ENCODE measurements around the gene ZNF708.
"Not testable (repeated sequence)": the region's sequence is repeated elsewhere in the genome, so short reads cannot be mapped to it uniquely, and the experiment has no call there.

Gene ZNF708

DNA sequence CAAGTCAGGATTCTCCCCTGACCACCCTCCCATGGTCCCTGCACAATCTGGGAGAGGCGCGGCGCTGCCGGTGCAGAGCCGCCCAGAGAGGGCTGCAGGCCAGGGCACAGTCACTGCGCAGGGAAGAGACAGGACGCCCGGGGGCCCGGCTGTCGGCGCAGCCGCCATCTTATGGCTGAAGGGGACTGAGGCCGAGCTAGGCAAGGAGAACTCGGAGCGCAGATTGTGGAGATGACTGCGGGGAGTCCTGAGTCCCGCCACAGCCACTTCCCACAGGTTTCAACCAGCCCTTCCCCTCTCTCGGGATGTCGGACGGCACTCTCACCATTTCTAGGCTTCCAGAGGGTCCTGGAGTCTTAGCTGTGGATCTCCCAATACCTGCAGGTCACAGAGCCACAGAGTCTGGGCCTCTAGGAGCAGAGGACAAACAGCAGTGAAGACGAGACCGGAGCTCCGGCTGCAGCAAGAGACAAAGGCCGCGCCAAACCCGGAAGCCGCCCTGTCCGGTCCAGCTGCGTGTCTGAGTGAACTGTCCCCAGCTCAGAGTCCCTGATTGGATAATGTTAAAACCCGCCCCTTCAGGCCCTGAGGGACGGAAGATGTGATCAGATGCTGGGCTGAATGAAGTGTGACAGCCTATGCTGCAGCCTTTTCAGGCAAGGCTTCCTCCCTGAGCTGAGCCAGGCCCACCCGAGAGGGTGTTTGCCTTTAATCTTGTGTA, at the start of gene ZNF708:
TSS of gene ZNF708 (minus strand) at position 526 of the 721 bp plus-strand sequence. CDS start at position 328, 198 bp downstream.
- peak within 1 kb of the TSS; percentile 83 for H3K27ac ChIP-seq
- TF ChIP-seq, protein P1, sequence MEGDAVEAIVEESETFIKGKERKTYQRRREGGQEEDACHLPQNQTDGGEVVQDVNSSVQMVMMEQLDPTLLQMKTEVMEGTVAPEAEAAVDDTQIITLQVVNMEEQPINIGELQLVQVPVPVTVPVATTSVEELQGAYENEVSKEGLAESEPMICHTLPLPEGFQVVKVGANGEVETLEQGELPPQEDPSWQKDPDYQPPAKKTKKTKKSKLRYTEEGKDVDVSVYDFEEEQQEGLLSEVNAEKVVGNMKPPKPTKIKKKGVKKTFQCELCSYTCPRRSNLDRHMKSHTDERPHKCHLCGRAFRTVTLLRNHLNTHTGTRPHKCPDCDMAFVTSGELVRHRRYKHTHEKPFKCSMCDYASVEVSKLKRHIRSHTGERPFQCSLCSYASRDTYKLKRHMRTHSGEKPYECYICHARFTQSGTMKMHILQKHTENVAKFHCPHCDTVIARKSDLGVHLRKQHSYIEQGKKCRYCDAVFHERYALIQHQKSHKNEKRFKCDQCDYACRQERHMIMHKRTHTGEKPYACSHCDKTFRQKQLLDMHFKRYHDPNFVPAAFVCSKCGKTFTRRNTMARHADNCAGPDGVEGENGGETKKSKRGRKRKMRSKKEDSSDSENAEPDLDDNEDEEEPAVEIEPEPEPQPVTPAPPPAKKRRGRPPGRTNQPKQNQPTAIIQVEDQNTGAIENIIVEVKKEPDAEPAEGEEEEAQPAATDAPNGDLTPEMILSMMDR (conservative IDR thresholded peaks at IDR 0.05): no peak

DNA sequence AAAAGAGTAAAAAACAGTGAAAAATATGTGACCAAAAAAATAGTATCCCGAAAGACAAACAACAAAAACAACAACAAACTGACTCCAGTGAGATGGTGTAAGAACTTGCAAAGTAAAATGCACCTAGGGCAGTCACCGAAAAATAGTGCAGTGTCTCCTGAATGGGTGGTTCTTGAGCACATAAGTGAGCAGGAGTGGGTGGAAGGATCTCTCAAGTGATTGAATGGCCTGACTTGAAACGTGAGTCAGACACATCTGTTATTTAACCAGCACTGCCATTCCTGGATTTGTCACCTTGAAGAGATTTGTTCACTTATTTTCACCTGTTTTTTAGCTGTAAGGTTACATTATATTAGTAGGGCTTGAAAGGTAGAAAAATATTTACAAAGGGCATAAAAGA, 33.1 kb upstream of the ZNF708 start:
- TF ChIP-seq, protein P1 (conservative IDR thresholded peaks at IDR 0.05): no peak
- H3K27ac ChIP-seq: no peak overlapping the region

DNA sequence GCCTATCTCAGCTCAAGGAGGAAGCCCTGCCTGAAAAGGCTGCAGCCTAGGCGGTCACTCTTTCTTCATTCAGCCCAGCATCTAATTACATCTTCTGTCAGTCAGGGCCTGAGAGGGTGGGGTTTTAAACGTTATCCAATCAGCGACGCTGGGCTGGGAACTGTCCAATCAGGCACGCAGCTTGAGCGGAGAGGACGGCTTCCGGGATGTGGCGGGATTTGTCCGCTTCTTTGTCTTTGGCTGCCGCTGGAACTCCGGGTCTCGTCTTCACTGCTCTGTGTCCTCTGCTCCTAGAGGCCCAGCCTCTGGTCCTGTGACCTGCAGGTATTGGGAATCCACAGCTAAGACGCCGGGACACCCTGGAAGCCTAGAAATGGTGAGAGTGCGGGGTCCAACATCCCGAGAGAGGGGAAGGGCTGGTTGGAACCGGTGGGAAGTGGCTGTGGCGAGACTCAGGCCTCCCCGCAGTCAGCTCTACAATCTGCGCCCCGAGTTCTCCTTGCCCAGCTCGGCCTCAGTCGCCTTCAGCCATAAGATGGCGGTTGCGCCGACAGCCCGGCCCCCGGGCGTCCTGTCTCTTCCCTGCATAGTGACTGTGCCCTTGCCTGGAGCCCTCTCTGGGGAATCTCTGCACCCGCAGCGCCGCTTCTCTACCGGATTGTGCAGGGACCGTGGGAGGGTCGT, 29.7 kb upstream of the ZNF708 start, which contains the start of gene ZNF738:
TSS of gene ZNF738 (plus strand) at position 233 of the 684 bp plus-strand sequence. CDS start at position 374, 141 bp downstream.
- H3K27ac ChIP-seq: peak within 1 kb of the TSS; percentile 74
- TF ChIP-seq, protein P1 (conservative IDR thresholded peaks at IDR 0.05): no peak

DNA sequence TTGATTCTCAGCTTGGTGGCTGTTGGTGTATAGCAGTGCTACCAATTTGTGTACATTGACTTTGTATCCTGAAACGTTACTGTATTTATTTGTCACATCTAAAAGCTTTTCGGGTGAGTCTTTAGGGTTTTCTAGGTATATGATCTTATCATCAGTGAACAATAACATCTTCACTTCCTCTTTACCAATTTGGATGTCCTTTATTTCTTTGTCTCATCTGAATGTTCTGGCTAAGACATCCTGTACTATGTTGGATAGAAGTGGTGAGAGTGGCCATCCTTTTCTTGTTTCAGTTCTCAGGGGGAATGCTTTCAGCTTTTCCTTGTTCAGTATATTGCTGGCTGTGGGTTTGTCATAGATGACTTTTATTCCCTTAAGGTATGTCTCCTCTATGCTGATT, 23.6 kb upstream of the ZNF708 start:
- H3K27ac ChIP-seq: no peak overlapping the region
- TF ChIP-seq, protein P1 (conservative IDR thresholded peaks at IDR 0.05): no peak

DNA sequence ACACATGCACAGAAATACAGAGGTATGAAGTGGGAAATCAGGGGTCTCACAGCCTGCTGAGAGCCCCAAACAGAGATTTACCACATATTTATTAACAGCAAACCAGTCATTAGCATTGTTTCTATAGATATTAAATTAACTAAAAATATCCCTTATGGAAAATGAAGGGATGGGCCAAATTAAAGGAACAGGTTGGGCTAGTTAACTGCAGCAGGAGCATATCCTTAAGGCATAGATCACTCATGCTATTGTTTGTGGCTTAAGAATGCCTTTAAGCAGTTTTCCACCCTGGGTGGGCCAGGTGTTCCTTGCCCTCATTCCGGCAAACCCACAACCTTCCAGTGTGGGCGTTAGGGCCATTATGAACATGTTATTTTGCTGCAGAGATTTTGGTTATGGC, 15.6 kb upstream of the ZNF708 start:
- not testable (repeated sequence) for H3K27ac ChIP-seq

DNA sequence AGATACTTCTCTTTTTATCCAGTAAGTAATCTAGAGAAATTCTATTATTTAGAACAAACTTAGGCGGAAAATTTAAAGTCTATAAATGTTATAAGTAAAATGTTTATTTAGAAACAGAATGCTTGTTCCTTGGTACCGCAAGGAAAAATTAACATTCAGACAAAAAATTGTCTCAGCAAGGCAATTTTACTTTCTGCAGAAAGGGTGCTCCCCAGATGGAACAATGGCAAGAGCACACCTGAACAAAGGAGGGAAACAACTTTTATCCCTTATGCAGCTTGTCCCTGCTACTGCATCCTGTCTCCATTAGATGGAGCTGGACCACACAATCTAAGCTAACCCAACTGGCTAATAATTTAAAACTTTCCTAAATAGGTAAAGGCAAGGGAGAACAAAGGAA, 6.5 kb upstream of the ZNF708 start:
- H3K27ac ChIP-seq: no peak overlapping the region
- TF ChIP-seq, protein P1 (conservative IDR thresholded peaks at IDR 0.05): no peak

DNA sequence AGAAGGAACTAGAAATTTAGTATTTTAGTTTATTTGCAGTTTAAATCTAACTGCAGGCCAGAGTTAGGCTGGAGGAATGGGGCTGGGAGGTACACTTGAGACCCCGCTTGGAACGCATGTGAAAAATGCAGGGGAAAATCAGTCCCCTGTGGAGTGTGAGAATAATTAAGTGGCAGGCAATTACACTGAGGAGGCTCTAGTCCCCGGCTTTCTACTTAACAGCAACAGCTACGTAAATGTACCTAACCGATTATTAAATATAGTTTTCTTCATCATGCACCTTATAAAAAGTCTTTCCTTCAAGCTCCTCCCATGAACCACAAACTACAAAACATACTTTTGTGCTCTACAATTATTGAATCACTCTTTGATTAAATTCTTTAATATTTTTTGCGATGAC, 804 bp downstream of the ZNF708 start:
- TF ChIP-seq, protein P1 (conservative IDR thresholded peaks at IDR 0.05): no peak
- peak overlapping the region; percentile 83 for H3K27ac ChIP-seq

DNA sequence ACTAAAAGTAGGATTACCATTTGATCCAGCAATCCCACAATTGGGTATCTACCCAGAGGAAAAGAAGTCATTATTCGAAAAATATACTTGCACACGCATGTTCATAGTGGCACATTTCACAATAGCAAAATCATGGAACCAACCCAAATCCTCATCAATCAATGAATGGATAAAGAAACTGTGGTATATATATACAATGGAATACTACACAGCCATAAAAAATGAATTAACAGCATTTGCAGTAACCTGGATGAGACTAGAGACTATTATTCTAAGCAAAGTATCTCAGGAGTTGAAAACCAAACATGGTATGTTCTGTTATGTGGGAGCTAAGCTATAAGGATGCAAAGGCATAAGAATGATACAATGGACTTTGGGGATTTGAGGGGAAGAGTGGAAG, 3.0 kb downstream of the ZNF708 start:
- TF ChIP-seq, protein P1 (conservative IDR thresholded peaks at IDR 0.05): no peak
- no peak overlapping the region for H3K27ac ChIP-seq
